HG03060 (cell line): ENCODE results near the gene FANCC.
"Not testable (repeated sequence)": the region's sequence is repeated elsewhere in the genome, so short reads cannot be mapped to it uniquely, and the experiment has no call there.

ENCODE experiments used
- ATAC-seq: cut with Tn5 transposase; IDR thresholded peaks from one replicate; pipeline ENCODE4 v1.9.1; 2021; ENCODE audit warnings: low read depth, moderate number of reproducible peaks; ENCODE audit not compliant: unreplicated experiment

Gene FANCC

DNA sequence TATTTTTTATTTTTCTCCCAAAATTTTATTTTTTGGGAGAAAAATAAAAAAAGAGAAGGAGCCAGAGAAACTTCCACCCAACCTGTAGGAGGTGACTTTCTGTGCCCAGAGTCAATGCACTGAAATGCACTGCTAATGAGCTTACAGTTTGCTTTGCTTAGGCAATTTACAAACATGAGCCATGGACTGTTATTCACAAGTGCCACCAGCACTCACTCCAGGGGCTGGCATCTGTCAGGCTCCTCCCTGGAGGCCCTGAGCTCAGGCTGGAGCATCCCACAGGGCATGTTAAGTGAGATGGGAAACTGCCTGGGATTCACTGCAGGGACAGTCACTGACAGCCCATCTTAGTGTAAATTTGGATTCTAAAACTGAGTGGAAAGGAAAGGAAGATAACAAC is 74.9 kb downstream of the FANCC start:
- no peak for ATAC-seq

DNA sequence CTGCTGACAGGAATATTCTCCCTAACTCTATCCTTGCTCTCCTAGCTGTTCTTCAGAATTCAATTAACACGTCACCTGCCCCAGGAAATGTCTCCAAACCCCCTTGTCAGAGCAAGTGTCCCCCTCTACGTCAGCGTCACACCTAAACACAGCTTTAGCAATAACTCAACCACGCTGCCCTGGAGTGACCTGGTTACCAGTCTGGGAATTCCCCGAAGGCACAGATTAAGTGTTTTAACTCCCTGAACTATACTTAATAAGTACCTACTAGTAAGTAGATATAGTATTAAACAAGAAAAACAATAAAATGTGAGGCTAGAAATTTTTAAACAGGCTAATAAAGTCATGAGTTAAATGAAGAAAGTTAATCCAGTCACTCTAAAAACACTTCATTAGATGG is 78.4 kb downstream of the FANCC start:
- no peak for ATAC-seq

DNA sequence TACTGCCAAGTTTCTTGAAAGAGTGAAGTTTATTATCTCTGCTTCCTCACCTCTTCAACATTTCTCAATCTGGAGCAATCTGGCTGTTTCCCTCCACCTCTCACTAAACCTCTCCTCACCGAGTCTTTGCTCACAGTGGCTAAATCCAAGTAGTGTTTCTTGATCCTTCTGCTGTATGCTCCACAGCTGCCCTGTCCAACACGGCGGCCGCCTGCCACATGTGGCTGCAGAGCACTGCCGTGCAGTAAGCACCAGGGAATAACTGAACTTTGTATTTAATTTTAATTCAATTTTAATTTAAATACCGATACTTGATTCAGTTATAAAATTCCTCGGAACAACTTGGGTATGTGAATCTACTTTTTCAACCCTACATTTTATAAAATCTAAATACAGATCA is 80.2 kb downstream of the FANCC start:
- ATAC-seq: no peak

- ATAC-seq: no peak
These were observed 87.5 kb downstream of the FANCC start for GRCh38 chr9:95230046-95230445.

DNA sequence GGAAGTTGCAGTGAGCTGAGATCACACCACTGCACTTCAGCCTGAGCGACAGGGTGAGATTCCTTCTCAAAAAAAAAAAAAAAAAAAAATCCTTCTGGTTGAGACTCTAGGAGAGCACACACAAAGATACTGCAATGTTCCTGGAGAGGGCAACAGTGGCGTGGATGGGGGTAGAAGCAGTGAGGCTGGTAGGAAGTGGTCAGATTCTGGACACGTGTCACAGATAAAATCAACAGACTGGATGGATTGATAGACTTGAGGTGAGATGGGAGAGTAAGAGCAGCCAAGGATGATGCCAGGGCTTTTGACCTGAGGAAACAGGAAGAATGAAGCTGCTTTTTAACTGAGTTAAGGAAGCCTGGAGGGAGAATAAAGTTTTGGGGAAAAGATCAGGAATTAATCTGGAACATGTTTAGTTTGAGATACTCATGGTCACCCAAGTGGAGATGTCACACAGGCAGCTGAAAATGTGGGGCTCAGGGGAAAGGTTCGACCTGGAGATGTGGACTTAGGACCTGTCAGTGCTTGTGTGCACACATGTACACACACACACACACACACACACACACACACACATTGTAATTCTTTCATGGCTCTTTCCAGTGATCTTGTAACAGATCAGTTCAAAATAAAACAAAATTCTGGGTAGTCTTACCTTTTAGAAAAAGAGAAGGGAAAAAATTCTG is 88.1 kb downstream of the FANCC start:
- no peak for ATAC-seq

DNA sequence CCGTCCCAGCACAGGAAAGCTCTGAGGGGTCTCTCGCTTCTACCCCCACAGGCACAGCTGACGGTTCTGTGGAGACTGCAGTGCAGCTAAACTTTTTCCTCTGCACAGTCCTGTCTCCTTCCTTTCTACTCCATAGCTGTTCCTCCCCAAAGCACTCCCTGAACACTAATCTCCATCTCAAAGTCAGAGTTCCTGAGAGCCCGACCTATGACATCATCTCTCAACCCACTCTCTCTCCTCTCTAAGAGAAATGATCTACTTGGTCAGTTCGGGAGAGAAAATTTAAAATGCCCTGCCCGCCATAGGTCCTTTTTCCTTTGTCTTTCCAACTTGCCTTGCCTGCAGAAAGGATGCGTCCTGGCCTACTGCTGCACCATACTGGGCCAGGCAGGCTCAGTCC is 90.6 kb downstream of the FANCC start:
- no peak for ATAC-seq

DNA sequence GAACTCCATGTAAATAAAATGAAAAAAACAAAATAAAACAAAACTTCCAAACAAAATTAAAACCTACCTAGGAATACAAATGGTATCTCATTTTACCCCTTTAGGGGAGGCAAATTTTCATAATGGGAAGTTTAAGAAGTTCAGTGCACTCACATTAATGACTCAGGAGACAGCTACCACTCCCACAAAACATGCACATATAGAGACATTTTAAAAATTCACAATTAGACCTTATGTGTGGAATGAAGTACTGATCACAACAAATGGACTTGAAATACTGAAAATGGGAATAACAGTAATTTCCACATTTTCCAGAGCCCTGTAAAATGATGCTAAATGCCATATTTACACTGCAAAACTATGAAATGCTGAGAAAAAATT is 91.8 kb downstream of the FANCC start:
- no peak for ATAC-seq

GRCh38 chr9:95225076-95225725 is 92.3 kb downstream of the FANCC start:
- no peak for ATAC-seq

- ATAC-seq: no peak
These were observed 93.0 kb downstream of the FANCC start for GRCh38 chr9:95224376-95225019.

- not testable (repeated sequence) for ATAC-seq
These were observed 97.2 kb downstream of the FANCC start for GRCh38 chr9:95220352-95220751.

DNA sequence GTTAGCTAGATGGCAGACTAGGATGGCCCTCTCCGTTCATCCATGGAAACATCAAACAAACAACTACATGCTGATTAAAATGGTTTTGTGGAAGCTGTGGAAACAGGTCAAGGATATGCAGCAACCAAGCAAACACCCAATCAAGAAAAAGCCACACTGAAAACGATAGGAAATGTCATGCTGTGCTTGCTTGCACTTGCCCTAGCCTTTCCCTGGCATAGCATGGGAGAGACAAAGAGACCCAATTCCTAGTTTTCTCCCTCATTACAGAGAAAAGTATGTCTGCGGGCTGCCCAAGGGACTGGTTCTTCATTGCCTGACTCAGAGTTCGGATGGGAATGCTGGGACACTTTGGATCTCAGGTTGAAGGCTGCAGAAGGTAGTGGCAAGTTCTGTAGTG is 98.7 kb downstream of the FANCC start:
- no peak for ATAC-seq

DNA sequence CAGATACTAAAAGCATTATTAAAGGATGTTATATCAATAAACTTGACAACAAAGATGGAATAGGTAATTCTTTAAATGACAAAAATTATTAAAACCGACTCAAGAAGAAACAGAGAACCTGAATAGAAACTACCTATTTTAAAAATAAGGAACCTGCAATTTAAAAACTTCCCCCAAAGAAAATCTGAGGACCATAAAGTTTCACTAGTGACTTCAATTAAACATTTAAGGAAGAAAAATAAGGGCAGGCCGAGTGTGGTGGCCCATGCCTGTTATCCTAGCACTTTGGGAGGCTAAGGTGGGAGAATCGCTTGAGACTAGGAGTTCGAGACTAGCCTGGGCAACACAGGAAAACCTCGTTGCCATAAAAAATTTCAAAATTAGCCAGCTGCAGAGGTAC is 99.6 kb downstream of the FANCC start:
- ATAC-seq: no peak

DNA sequence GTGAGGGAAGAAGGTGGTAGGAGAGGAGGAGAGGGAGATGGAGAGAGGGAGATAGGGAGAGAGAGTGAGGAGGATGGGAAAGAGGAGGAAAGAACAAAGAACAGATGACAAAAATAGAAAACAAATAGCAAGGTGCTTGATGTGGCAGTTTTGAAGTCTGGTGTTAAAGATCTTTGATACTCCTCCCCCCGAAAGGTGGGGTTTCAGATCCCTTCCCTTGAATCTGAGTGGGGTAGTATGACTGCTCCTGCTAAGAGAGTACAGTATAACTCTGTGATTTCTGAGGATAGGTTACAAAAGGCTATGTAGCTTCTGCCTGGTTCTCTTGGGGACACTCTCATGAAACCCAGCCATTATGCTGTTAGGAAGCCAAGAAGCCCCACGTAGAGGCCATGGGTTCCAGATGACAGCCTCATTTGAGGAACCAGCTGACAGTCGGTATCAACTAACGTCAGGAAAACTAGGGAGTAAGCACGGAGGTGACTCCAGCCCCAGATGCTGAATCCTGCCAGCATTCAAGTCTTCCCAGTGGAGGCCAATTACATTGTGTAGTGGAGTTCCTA is 102.1 kb downstream of the FANCC start:
- no peak for ATAC-seq

DNA sequence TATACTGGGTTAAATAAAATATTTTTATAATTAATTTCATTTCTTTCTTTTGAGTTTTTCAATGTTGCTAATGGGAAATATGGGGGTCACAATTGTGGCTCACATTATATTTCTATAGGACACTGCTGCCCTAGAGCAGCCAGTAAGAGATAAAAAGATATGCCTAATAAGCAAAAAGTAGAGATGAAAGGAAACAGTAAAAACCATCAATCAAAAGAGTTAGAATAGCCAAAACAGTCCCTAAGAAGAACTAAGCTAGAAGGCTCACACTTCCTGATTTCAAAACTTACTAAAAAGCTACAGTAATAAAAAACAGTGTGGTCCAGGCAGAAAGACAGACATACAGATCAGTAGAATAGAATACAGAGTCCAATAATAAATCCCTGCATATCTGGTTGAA is 104.4 kb downstream of the FANCC start:
- no peak for ATAC-seq

DNA sequence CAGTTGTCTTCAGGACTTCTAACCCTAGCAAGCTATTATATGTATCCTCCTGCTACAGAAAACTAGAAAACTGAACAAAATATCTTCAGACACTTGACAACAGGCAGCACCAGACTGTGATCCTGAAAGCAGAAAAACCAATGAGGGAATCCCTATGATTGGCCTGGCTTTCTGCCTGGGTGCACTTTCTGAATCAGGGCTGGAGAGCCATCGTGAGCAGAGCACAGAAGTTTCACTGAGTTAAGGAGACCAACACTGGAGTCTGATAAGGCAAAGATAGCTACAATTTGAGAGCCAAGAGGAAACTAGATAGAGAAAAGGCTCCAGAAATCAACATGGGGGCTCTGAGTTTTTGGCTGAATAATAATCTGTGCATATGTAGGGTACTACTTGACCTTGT is 106.5 kb downstream of the FANCC start:
- no peak for ATAC-seq

DNA sequence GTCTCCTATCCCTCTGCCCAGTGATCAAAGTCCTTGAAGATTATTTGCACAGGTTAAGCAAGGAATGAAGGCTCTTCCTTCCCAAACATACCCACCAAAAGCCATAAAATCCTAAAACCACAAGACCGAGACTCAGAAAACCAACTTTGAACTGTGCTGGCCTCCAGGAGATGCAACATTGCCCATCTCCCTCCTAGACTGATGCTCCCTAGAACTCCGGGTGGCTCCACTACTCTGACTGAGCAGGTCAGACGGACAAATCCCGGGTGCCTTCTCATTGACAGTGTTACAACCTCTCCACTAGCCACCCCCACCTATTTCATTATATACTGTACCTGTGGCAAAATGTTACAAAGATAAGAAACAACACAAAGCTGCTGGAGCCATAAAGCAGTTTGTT is 110.1 kb downstream of the FANCC start:
- ATAC-seq: no peak

DNA sequence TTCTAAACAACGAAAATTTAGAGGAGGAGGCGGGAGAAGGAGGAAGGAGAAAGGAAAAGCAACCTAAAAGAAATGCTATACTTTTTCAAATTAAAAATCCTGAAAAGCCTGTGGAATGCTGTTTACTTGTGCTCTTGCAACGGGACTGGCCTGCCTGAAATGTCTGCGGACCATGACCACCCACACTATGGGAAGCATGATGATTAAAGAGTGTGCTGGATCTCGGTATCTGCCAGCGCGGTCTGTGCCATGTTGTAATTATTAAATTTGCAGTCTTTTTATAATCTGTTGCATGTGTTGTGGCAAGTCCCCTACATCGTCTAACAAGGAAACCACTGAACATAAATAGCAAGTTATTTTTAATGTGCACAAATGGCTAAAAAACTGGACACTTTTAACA is 111.4 kb downstream of the FANCC start:
- ATAC-seq: no peak

GRCh38 chr9:95204710-95205109 is 112.8 kb downstream of the FANCC start:
- ATAC-seq: no peak

GRCh38 chr9:95204310-95204709 is 113.2 kb downstream of the FANCC start:
- ATAC-seq: no peak

- not testable (repeated sequence) for ATAC-seq
These were observed 114.5 kb downstream of the FANCC start for GRCh38 chr9:95203019-95203418.

- ATAC-seq: no peak
These were observed 115.3 kb downstream of the FANCC start for GRCh38 chr9:95202076-95202681.
